CMK (cell line): ENCODE measurements around the gene AMER2.
"Not testable (repeated sequence)": the region's sequence is repeated elsewhere in the genome, so short reads cannot be mapped to it uniquely, and the experiment has no call there.

Source experiments
- DNase-seq: peaks from one replicate; pipeline ENCODE4 v3.0.0-alpha.2; 2010; ENCODE audit warnings: low read depth

Gene AMER2

DNA sequence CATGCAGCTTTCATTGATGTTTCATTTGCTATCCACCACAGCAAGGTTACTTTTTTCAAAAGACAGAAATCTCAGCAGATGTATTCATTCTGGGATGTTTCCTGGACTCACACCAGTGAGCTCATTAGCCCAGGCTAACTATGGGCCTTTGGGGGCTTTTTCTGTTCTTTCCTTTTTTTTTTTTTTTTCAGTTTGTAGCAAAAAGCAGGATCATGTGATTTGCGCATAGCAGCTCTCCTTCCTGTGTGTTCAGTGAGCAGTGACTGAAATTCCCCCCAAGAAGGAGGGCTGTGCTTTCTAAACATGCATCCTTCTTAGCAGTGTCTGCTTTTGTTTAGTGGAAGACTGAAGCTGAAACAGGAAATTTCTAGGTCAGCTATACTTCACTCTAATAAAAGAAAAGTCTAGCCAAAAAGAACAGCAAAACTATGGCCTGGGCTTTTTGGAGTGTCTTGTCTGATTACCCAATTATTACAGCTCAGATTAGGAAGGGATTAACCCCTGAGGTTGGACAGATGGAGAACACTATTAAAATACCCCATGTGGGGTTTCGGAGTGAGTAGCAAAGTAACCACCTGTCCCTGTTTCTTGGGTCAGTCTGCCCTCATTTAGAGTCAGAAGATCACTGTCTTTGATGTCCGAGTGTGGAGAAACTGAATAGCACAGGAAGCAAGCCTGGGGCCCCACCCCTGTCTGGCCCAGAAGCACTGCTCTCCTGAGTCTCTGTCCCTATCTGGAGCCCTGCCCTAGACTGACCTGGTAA, 8.9 kb upstream of the AMER2 start:
- no peak for DNase-seq

DNA sequence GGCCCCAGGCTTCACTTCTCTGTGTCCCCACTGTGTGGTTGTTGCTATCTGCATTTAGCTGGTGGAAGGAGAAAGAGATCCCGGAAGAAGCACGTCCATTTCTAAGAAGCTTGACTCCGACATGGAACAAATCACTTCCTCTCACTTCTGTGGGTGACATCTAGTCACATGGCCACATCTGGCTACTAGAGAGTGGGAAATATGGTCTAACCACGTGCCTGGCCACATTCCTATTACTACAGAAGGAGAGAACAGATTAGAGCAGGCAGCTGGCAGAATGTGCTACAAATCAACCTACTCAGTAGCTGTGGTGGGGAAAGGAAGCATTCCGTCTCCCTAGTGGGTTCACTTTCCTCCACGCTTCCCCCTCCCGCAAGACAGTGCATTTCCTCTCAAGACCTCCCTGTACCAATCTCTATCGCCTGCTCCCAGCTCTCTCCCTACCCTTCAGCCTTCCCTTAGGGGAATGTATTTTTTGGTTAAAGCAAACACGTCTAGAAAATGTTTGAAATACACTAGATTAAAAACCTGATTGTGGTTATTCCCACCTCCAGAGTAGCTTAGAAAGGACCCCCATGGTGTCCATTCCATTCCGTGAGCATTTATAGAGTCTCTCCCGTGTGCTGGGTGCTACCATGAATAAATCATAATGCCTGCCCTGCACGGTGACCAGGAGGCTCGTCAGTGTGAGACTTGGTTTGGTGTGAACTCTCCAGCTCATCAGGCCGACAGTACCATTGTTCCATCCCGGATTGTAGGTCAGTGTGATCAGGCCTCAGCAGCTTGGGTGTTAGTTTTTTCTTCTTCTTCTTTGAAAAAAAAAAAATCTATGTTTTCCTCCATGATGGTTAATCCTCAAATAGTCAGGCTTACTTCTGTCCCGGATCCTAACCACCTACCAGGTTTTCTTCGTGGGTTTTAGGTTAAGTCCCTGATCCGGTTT, 8.0 kb upstream of the AMER2 start:
- peak; percentile 5 for DNase-seq

DNA sequence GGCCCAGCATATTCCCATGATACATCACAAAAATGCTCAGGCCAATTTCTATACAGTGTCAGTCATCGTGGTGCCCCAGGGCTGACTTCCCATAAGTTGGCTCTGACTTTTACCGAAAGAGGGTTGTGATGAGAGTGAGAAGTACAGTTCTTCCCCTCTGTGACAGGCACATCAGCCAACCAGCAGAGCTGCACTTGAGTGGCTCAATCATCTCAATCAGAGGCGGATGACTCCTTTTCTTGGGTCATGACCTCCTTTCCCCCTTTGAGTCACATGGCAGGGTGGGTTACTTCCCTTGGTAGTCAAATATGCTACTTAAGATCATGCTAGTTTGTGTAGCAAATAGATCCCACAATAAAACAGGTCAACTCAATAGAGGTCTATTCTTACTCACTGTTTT, 6.9 kb upstream of the AMER2 start:
- no peak for DNase-seq

DNA sequence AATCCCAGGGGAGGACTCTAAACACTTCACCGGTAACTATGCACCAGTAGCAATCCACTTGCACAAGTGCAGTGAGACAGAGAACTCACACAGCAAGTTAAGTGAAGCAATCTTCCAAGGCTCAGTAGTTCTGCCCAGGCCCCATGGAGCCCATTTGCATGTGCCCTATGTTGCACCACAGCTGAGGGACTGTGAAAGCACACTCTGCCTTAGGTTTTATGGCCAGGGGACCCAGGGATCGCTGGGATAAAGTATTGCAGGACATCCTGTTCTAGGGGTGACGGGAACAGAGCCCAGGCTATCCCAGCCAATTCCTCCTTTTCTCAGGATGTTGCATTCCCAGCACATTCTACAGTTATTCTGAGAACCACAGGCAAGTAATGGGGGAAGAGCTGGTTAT, 6.0 kb upstream of the AMER2 start:
- no peak for DNase-seq

DNA sequence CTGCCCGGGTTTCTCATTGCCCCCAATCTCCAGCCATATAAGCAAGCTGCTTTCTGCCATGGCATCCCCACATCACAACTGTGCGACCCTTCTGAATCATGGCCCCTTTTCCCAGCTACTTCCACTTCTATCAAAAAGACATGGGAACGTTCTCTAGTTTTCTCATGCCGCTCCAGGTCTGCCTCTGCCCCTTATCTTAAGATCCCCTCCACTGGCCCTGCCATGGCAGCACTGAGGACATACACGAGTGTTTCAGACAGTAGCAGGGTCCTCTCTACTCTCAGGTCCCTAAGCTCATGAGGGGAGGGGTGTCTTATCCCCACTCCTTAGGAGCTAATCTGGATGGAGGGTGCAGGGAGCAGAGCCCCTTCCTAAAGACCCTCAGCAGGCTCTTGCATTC, 5.5 kb upstream of the AMER2 start:
- DNase-seq: no peak

DNA sequence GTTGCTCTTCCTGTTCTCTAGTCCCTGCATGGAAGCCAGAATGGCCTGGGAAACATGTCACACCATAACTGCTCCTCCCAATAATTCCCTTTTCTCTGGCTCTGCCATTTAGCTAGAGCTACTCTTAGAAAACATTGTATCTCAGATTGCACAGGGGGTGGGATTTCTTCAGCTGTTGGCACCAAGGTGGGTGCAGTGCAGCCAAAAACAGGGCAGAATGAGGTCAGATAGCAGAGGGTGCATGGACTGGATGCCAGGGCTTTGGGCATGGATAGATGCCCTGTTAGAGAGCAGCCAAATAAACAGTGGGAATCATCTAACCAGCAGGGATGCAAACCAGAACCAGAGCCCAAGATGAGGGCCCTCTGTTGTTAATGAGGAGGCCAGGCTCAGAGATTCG, 4.9 kb upstream of the AMER2 start:
- DNase-seq: no peak

DNA sequence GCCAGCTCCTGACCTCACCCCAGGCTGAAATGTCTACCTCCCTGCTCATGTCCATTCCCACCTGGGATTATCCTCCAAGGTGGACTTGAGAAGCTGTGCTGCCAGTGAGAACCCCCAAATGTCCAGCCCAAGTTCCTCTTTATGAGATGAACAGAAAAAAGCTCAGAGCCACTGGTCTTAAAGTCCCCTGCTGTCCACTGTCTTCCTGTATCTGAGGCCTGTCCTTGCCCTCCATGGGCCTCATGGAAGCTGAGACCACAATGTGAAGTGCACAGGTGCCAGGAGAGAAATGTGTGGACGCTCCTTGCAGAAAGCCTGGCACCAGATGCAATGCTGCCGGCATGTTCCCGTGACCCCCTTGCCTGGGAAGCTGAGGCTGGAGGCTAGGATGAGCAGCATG, 3.3 kb upstream of the AMER2 start:
- no peak for DNase-seq

DNA sequence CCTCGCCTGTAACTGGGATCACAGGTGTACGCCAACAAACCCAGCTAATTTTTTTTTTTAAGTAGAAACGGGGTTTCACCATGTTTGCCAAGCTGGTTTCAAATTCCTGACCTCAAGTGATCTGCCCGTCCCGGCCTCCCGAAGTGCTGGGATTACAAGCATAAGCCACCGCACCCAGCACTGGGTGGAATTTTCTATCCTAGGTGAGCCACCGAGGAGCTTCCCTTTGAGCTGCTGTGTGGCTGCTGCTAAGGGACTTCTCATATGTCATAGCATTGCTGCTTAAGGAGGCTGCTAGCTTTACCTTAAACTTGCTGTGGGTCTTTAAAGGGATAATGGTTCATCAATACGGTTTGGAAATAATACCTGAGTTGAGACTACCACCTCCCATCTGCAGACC, 2.9 kb upstream of the AMER2 start:
- DNase-seq: no peak

DNA sequence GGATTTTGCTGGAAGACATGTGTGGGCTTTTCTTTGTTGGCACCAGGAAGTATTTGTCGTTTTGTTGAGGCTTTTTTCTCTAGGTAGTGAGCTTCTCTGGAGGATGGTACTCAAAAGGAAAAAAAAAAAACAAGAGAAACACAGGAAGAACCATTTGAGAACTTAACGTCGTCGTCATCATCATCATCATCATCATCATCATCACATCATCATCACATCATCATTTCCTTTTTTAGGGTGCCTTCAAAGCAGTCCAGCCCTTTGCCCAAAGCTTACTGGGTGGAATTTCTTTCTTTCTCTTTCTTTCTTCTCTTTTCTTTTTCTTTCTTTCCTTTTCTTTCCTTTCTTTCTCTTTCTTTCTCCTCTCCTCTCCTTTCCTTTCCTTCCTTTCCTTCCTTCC, 2.2 kb upstream of the AMER2 start:
- no peak for DNase-seq

DNA sequence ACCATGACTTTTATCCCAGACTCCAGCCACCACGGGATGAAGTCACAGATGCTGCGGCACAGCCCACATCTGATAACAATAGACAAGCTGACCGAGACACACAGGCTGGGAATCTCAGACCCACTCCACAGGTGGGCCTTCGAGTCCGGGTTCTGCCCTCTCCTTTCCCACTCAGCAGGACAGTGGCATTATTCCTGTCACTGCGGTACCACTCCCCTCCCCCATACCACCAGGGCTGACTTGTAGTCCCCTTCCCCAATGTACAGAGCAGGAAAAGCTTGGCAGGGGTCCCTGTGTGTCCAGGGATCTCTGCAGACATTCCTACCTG, 179 bp upstream of the AMER2 start:
- DNase-seq: no peak

DNA sequence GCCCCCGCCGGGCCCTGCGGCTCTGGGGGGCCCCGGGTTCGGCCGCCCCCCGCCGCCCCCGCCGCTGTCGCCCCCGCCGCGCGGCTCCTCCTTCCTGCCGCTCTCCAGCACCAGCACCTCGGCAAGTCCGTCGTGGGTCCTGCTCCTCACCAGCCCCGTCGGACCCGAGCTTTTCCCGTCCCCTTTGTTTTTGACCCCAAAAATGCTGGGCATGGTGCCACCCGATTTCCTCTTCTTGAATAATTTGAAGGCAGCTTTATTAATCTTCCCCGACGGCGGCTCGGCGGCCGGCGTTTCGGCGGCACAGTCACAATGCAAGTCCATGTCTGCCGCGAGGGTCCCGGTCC, 945 bp downstream of the AMER2 start:
- DNase-seq: no peak

DNA sequence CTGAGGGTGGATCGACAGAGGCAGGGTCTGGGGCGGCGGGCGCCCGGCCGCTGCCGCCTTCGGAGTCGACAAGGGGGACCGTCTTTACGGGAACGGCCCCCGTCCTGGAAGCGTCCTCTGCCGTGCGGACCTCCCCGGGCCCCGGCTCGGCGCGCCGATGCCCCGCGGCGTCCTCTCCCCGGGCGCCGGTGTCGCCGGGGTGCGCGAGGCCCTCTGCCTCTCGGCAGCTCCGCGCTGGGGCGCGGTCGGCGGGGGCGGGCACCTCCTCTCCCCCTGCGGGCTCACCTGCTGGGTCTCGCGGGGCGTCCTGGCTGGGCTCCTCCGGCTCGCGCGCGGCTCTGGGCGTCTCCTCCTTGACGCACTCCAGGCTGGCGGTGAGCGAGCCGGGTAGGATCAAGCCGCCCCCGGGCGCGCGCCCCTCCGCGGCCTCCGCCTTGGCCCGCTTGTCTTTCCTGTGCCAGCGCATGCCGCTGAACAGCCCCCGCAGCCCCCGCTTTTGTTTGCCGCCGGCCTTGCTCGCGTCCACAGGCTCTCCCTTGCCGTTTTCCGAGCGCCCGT, 1.5 kb downstream of the AMER2 start:
- no peak for DNase-seq

DNA sequence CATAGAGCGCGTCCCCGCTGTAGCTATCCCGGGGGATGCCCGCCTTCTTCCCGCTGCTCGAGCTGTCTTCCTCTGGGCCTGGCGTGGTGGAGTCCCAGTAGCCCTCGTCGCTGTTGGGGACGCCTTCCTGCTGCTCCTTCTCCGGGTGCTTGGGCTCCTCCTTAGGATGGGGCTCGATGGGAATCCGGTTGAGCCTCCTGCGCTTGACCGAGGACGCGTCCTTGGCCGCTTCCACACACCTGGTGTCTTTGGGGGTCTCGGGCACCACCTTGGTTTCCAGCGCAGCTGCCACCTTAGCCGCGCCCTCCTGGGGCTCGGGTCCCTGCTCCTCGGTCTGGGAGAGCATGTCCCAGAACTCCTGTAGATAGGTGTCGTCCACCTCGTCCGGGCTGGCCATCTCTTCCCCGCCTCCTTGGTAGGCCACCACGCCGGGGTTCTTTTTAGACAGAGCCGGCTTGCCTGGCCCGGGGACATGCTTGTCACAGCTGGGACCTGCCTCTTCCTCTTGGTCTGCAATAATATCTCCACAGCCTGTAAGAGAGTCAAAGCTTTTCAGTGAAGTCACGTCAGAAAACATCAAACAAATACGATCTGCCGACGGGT, 2.0 kb downstream of the AMER2 start:
- DNase-seq: no peak

DNA sequence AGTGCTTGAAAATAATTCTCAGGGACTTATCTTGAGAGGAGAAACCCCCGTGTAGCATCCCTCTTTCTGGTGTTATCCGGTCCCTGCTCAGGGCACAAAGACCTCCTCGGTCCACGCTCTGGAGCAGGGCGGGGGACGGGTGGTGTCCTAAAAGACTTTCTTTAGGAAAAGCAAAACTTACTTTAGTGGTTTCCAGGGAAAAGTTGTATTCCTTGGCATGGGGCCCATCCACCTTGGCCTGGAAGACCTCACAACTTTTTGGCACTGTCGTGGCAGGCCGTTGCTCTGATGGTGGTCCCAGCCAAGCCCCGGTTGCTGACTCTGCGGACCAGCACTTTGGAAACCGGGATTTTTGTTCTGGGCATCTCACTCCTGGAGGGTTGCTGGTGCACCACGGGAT, 2.7 kb downstream of the AMER2 start:
- DNase-seq: no peak

DNA sequence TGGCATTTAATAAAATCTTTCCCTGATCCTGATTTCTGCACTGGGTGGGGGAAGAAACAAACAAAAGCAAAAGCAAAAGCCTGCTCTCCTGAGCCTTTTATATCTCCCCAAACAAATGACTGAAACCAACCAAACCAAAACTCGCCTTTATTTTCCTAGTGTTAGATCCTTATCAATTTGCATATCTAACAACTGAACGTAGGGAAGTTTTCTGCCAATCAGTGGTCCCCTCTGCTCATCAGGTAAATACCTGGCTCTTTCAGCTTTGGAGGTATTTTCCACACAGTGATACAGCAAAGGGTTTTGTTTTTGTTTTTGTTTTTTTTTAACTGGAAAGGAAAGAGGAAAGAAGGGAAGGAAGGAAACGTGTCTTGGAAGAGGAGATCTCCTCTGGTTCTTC, 3.3 kb downstream of the AMER2 start:
- no peak for DNase-seq

DNA sequence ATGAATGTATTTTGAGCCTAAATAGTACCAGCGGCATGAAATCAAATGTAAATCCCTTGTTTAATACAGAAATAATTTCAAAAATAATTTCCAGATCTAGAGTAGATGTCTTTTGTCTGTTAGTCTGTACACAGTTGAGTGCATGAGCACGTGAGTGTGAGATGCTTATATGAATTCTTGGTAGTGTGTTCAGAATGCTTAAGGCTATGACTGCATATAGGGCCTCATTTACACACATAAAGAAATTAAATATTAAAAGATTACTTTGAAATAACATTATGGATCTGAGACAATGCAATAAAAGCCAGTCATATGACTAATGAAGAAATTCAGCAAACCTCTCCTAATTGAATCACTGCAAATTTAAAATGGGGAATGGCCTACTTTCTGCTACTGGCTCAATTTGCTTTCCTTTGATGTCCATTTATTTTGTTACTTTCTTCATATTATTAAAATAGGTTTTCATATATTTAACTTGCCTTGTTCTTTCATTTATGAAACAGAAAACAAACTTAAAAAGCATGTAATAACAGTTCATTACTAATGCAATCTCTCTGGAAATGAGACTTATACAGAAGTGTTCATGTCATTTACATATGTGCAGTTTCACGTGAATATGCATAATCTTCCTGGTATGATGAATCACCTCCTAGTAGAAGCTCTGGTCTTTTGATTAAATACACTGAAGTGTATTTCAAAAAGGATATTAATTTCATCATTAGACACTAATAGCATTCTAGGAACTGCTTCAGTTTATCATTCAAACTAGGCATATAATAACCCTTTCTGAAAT, 4.5 kb downstream of the AMER2 start:
- DNase-seq: no peak

DNA sequence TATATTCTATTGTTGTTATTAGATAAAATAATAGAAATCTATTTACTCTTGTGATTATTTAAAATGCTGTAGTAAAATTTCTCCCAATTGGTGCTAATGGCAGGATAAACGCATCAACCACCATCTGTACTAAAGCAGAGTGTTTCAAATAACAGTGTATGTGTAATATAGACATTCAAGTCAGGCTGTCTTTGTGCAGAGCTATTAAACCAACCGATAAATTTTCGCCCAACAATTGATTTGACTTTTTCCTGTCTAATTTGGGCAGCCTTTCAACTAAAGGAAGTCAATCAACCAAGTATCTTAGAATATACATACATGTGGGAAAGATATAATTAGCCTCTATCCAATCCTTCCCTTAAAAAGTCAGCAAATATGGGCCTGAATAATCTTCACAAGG, 5.8 kb downstream of the AMER2 start:
- no peak for DNase-seq

DNA sequence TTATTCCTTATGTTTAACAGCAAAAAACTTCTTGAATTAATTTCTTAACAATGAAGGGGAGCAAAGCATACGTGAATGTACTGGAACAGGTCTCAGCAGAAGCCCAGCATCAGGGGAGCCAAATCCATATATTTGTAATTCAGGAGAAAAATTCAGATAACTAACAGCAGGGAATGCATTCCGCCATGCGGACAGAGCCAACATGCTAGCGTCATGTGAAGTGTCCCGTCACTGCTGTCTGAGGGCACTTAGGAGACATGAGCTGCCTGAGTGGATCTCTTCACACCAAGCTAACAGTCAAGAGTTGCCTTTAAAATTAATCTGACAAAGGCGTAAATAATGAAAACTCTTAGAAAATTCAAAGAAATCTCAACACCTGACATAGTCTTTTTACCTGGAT, 6.4 kb downstream of the AMER2 start:
- DNase-seq: no peak

DNA sequence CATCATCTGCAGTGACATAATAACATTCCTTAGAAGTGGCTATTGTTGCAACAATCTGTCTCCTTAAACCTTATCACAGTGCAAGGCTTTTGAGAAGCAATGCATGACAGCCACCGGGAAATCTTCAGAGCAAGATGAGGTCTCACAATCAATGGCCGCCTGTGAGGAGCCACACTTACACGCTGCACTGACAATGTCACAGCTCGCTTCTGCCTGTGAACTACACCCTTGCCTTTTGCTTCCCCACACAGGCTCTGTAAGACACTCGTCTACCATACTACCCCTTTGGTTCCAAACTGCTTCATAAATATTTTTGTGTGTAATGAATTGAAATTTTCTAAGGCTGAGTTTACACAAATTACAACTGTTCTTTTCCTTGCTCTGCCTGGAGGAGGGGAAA, 6.9 kb downstream of the AMER2 start:
- DNase-seq: not testable (repeated sequence)

DNA sequence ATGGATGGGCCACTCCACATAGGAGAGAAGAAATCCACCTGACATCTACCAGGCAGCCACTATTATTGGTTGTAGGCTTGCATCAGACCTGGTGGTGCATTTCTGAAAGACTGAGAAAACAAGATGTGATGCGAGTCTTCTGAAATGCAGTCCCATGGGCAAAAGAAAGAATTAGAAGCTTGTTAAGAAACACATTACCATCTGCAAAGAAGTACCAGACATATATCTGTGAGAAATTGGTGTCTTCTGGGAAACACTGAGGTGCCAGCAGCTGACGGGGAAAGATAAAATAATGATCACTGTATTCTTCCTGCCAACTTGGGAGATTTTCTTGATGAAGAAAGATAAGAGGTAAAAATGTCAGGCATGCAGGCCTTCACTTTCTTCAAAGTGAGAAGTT, 14.4 kb downstream of the AMER2 start:
- no peak for DNase-seq

DNA sequence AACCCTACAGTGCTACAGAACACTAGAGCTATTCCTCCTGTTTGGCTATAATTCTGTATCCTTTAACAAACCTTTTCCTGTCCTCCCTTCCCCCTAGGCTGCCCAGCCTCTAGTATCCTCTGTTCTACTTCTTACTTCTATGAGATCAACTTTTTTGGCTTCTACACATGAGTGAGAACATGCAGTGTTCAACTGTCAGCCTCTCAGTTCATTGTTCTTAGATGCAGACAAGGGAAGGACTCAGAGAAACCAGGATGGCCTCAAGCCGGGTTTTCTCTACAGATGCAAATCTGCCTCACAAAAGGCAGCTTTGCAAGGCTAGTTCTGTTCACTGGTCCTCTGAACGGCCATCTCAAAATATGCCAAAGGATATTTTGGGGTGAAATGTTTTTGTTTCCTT, 18.4 kb downstream of the AMER2 start:
- DNase-seq: no peak

DNA sequence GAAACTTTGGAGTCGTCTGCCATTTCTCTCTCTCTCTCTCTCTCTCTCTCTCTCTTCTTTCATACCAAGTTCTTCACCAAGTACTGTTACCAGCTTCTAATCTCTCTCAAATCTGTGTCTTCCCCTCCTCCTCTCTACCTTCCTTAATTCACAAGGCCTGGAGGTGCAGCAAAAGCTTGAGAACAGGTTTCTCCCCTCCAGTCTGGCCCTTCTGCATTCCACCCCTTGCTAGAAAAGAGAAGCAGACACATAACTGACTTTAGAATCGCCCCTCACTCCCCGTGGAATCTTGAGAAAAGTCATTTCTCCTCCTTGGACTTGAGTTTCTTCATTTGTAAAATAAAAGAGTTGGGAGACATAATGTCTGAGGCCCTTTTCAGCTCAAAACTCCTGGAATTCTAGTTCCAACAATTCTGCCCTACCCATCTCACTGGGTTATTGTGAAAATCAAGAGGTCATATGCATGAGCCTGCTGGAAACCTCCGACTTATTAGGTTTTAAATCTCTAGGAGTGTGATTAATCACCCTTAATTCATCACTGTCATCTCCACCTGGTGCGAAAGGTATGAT, 20.4 kb downstream of the AMER2 start:
- DNase-seq: no peak
